Upper lobe of left lung (tissue), 6 donors: ENCODE results near the gene ULK3. TPM values are rescaled to one million over a fixed set of nuclear protein-coding genes. Genes with fewer than 3 reads are reported as not detected.

Experiments
- ATAC-seq, 2 donors: fragments of 200-7000 bp; cut with Tn5 transposase; one replicate each; pipeline ENCODE4 v1.9.1; 2022; ENCODE audit warnings: mild to moderate bottlenecking in 2 of 2, moderate library complexity in 2 of 2; ENCODE audit not compliant: low FRiP score in 2 of 2
- DNase-seq, 2 donors: peaks; one replicate each; pipeline ENCODE4 v3.0.0-alpha.2; 2019 to 2020
- H3K27ac ChIP-seq, 4 donors: fragments of 200-600 bp; sonication (generic); one replicate each; pipeline ENCODE4 v1.5.1; 2016 to 2019
- H3K27me3 ChIP-seq, 4 donors: fragments of 200-600 bp; sonication (generic); one replicate each; pipeline ENCODE4 v1.5.1; 2017 to 2019
- H3K36me3 ChIP-seq, 4 donors: fragments of 200-600 bp; sonication (generic); one replicate each; pipeline ENCODE4 v1.5.1; 2016 to 2019
- H3K4me1 ChIP-seq, 4 donors: fragments of 200-600 bp; sonication (generic); one replicate each; pipeline ENCODE4 v1.5.1; 2018 to 2019
- H3K4me3 ChIP-seq, 4 donors: fragments of 200-600 bp; sonication (generic); one replicate each; pipeline ENCODE4 v1.5.1; 2017 to 2019; ENCODE audit warnings: mild to moderate bottlenecking in 2 of 4, moderate library complexity in 1 of 4
- H3K9me3 ChIP-seq, 4 donors: fragments of 200-600 bp; sonication (generic); one replicate each; pipeline ENCODE4 v1.5.1; 2018 to 2019
- EP300 ChIP-seq, 4 donors: sonication (generic); formaldehyde crosslinking; IDR thresholded peaks; one replicate each; pipeline ENCODE4 v1.5.1; 2017; ENCODE audit warnings: antibody characterized with exemption in 4 of 4, control low read depth in 2 of 4
- POLR2A ChIP-seq, 4 donors: fragments of 450-650 bp; IDR thresholded peaks; one replicate each; pipeline ENCODE4 v1.5.1; 2016 to 2017; ENCODE audit warnings: antibody characterized with exemption in 4 of 4, mild to moderate bottlenecking in 2 of 4
- POLR2AphosphoS5 ChIP-seq, 2 donors: sonication (generic); formaldehyde crosslinking; IDR thresholded peaks; one replicate each; pipeline ENCODE4 v1.5.1; 2017; ENCODE audit warnings: antibody characterized with exemption in 2 of 2
- WGBS, 2 donors: methylation state at CpG; one replicate each; pipeline ENCODE4 v1.1.5; 2017 to 2018; 5-methylcytosine and 5-hydroxymethylcytosine counted together
- total RNA-seq, 6 donors: library from RNA; depleted of rRNA in 4 of 6; stranded (reverse); fragments of >200 nt in 4 of 6; gene quantifications; one replicate each; pipeline versions ENCODE4 v1.1.0 to v1.2.1, GENCODE V29; 2016 to 2021
- TF ChIP-seq, protein P1 (sequence below), 6 experiments: fragments of 450-650 bp in 4 of 6; fragments of 200-600 bp in 2 of 6; sonication (generic) in 2 of 6; IDR thresholded peaks; one replicate each; pipeline ENCODE4 v1.5.1; 2016 to 2019; ENCODE audit warnings: antibody characterized with exemption in 6 of 6
- donor health status: DM: no; HTN: no; CAD: no; lungs with moderate emphysema.
- donor health status: DM: no; HTN: yes; CAD: no; lungs with severe emphysema.

Gene ULK3
- total RNA-seq, 6 donors from 2014 or later, result 40.6 to 158 (median 65.0) TPM

DNA sequence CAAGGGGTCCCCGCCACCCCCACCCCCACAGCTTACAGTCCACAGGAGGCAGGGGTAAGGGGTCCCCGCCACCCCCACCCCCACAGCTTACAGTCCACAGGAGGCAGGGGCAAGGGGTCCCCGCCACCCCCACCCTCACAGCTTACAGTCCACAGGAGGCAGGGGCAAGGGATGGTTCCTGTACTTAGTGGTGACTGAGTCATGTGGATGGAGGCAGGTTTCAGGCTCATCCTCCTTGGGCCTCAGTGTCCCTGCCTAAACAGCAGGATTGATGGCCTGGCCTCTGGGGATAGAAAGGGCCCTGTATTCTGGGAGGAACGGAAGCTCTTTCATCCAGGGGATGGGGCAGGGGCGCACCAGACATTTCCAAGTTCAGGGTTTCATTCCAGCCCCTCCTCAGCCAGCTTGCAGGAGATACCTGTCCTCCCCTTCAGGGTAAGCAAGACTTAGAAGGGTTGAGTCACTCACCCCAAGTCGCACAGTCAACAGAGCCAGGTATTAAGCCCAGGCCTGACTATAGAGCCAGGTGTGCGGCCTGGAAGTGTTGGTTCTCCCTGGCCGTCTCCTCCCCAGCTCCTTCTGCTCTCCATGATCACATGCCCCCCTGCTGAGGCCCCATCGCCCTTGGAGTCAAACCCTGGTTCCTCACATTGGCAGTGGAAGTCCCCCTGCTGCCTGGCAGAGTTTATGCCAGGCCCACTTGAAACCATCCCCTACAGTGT is 48.5 kb downstream of the ULK3 start:
- TF ChIP-seq POLR2AphosphoS5 (IDR thresholded peaks at IDR 0.05) (no peak), POLR2A (IDR thresholded peaks at IDR 0.05) (no peak), EP300 (IDR thresholded peaks at IDR 0.05) (no peak)
- TF ChIP-seq, protein P1, sequence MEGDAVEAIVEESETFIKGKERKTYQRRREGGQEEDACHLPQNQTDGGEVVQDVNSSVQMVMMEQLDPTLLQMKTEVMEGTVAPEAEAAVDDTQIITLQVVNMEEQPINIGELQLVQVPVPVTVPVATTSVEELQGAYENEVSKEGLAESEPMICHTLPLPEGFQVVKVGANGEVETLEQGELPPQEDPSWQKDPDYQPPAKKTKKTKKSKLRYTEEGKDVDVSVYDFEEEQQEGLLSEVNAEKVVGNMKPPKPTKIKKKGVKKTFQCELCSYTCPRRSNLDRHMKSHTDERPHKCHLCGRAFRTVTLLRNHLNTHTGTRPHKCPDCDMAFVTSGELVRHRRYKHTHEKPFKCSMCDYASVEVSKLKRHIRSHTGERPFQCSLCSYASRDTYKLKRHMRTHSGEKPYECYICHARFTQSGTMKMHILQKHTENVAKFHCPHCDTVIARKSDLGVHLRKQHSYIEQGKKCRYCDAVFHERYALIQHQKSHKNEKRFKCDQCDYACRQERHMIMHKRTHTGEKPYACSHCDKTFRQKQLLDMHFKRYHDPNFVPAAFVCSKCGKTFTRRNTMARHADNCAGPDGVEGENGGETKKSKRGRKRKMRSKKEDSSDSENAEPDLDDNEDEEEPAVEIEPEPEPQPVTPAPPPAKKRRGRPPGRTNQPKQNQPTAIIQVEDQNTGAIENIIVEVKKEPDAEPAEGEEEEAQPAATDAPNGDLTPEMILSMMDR (IDR thresholded peaks at IDR 0.05), result no peak
- peak overlapping the region in 2 of 4 donors; percentile 35 to 98 for H3K27ac ChIP-seq
- peaks cover 41 to 68% (median 45%) of the 10 kb centered on the region in 4 donors for H3K4me1 ChIP-seq
- WGBS, 2 donors, result 86 to 88% methylated on average over 4 to 6 of the region's 9 CpGs
- no peak for DNase-seq
- no peak overlapping the region for H3K4me3 ChIP-seq
- peaks cover 0 to 16% (median 13%) of the 10 kb centered on the region in 4 donors for H3K36me3 ChIP-seq
- no peaks in the 10 kb centered on the region for H3K9me3 ChIP-seq
- no peak for ATAC-seq
- no peaks in the 10 kb centered on the region for H3K27me3 ChIP-seq

DNA sequence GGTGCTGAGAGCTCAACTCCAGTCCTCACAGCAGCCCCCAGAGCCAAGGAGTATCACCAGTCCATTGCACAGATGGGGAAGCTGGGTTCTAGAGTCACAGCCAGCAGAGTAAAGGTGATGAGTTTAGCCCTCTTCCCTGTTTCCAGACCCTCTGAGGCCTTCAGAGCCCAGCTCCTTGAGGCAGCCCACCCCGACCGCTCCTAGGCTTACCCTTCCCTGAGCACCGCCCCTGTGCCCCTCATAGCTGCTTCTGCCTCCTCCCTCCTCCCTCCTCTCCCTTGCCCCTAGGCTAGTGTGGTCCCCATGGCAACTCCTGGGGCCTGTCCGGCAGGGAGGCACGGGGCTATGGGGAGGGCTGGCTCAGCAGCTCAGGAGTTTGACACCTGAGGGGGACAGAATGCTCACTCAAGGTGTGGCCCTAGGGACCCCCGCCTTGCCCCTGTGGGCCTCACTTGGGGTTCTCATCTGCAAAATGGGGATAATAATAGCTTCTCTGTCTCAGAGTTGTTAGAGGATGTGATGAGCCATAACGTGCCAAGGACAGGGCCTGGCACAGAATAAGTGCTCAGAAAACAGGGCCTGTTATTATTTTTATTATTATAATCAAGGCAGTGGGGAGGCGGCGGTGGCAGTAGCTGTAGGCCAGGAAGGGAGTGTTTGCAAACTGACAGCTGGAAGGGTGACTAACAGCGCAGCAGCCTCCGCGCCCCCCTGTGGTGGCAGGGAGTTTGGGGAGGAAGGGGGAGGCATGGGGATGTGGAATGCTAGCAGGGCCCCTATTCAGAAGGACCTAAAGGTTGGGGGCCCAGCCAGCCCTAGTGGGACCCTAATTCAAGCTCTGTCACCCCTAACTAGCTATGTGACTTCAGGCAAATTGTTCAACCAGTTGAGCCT is 49.6 kb downstream of the ULK3 start:
- DNase-seq, result peak; percentile 35 to 79
- peaks cover 51 to 70% (median 53%) of the 10 kb centered on the region in 4 donors for H3K4me1 ChIP-seq
- peak overlapping the region; percentile 17 to 98 (median 32) for H3K27ac ChIP-seq
- TF ChIP-seq POLR2A (IDR thresholded peaks at IDR 0.05), result no peak
- TF ChIP-seq EP300 (IDR thresholded peaks at IDR 0.05), result no peak
- TF ChIP-seq POLR2AphosphoS5 (IDR thresholded peaks at IDR 0.05), result no peak
- TF ChIP-seq, protein P1 (IDR thresholded peaks at IDR 0.05), result peak in 5 of 6 experiments; percentile 37 to 54 (median 46)
- H3K4me3 ChIP-seq, result no peak overlapping the region
- no peaks in the 10 kb centered on the region for H3K9me3 ChIP-seq
- no peaks in the 10 kb centered on the region for H3K27me3 ChIP-seq
- peaks cover 0 to 6% (median 3%) of the 10 kb centered on the region in 4 donors for H3K36me3 ChIP-seq
- WGBS, 2 donors, result 51 to 75% methylated on average over 12 of the region's 12 CpGs
- no peak for ATAC-seq

DNA sequence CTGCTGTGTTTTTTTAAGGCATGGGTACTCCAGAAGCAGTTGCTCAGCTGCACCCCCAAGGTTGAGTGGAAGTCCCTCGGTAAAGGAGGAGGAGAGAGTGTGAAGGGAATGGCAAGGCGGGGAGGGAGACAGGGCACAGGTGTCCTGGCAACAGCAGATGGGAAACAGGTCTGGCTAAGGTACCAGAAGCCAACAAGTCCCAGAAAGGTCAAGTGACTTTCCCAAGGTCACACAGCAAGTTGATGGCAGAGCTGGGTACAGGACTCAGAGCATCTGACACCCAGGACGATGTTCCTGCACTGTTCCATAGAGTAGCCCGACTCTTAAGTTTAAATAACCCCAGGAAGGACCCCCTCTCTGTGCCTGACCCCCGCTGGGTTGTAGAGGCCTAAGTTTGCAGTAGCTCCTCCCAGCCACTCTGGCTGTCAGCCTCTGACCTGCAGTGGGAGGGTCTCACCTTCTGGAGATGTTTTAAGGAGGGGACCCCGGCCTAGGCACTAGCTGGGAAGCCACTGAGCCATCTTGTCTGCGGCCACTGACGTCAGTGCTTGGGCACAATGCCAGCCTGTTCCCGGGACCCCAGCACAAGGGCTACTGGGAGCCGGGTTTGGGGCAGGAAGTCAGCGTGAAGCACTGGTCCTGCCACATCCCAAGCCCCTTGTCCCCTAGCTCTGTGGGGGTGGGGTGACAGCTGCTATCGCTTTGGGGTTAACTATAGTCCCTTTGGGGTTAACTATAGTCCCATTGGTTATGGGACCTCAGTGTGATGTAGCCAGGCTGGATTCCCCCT is 50.5 kb downstream of the ULK3 start:
- no peak for ATAC-seq
- 43 to 67% methylated on average over 10 to 11 of the region's 12 CpGs for WGBS, 2 donors
- Histone ChIP-seq H3K36me3 (no peaks in the 10 kb centered on the region), H3K4me3 (no peak overlapping the region), H3K27ac (peak overlapping the region in 3 of 4 donors; percentile 30 to 98 (median 35)), H3K27me3 (no peaks in the 10 kb centered on the region), H3K4me1 (peaks cover 61 to 80% (median 63%) of the 10 kb centered on the region in 4 donors), H3K9me3 (no peaks in the 10 kb centered on the region)
- TF ChIP-seq, protein P1 (IDR thresholded peaks at IDR 0.05), result no peak
- TF ChIP-seq POLR2A (IDR thresholded peaks at IDR 0.05) (no peak), POLR2AphosphoS5 (IDR thresholded peaks at IDR 0.05) (no peak), EP300 (IDR thresholded peaks at IDR 0.05) (no peak)
- DNase-seq, result no peak

DNA sequence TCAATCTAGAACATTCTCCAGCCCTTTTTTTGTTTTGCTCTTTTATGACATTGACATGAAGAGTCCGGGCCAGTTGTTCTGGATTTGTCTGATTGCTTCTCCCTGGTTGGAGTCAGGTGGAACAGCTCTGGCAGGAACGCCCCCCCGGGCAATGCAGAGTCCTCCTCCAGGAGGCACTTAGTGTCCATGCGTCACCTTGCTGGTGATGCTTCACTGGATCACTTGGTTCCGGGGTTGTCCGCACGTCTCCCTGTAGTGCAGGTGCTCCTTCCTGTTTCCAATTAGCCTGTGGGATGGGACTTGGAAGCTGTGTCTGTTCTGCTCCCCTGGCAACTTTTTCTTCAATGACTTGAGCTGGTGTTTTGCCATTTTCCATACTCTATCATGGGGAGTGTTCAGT is 51.3 kb downstream of the ULK3 start:
- H3K27ac ChIP-seq, result peak overlapping the region in 3 of 4 donors; percentile 11 to 98 (median 30)
- 79 to 90% methylated on average over 7 of the region's 7 CpGs for WGBS, 2 donors
- DNase-seq (no peak), ATAC-seq (no peak)
- H3K9me3 ChIP-seq, result no peaks in the 10 kb centered on the region
- no peaks in the 10 kb centered on the region for H3K27me3 ChIP-seq
- H3K4me3 ChIP-seq, result no peak overlapping the region
- H3K4me1 ChIP-seq, result peaks cover 68 to 87% (median 70%) of the 10 kb centered on the region in 4 donors
- no peak for TF ChIP-seq EP300 (IDR thresholded peaks at IDR 0.05)
- no peak for TF ChIP-seq POLR2A (IDR thresholded peaks at IDR 0.05)
- TF ChIP-seq, protein P1 (IDR thresholded peaks at IDR 0.05), result no peak
- no peak for TF ChIP-seq POLR2AphosphoS5 (IDR thresholded peaks at IDR 0.05)
- no peaks in the 10 kb centered on the region for H3K36me3 ChIP-seq
